GM18858 (cell line): ENCODE results near the gene IHH.

ENCODE experiments used
- ATAC-seq: cut with Tn5 transposase; IDR thresholded peaks from one replicate; pipeline ENCODE4 v1.9.1; 2021; ENCODE audit not compliant: unreplicated experiment

Gene IHH

DNA sequence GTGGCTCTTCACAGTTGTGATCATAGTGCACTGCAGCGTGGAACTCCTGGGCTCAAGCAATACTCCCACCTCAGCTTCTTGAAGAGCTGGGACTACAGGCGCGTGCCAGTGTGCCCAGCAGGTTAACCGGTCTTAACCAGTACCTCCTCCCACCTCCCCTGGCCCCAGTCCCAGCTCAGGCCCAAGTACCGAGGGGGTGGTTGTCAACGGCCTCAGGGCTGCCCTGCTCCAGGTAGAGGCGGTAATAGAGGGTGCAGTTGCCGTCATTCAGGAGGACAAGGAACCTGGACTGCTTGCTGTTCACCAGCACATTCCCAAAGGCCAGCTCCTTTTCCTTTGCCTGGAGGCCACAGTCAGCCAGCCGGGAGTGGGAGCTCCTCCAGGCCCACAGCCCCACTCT, 39.1 kb downstream of the IHH start:
- ATAC-seq, result no peak

DNA sequence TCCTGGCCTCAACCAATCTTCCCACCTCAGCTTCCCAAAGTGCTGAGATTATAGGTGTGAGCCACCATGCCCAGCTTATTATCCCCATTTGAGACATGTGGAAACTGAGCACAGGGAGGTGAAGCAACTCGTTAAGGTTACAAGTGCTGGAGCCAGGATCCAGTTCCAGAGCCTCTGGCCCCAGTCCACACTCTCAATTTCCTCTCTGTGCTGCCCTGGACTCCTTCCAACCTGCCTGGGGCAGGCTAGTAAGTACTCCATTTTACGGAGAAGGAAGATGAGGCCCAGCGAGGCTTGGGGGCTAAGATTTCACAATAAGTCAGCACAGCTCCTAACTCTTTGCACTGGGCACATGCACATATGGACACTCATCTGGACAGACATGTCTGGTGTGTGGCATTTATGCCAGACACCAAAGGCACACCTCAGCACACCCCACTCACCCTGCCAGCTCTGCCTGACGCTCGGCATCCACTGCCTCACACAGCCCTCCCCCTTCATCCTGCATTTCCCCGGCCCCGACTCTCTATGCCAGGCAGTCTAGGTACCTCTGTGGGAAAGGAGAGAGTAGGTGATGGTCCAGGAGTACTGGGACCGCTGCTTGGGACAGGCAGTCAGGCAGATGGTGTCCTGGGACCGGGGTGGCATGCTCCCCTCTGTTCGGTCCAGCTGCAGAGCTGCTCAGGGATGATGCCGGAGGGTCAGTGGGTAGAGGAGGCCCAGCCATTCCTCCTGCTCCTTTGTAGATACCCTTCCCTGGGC, 39.9 kb downstream of the IHH start:
- no peak for ATAC-seq

DNA sequence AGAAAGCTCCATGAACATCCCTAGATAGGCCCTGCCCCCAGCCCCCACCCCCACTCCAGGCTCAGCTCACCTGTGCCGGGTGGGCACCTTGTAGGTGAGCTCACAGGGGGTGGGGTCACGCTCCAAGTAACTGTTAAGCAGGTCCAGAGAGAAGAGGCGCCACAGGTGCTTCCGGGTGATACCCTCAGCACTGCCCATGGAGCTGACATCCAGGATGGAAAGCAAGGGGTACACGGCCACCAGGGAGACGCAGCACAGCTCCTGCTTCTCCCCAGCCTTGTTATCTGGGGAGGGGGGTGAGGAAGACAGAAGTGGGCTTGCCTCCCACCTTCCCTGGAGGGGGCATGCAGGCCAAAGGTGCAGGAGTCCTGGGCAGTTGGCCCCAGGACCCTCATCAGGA, 41.3 kb downstream of the IHH start:
- ATAC-seq, result no peak

DNA sequence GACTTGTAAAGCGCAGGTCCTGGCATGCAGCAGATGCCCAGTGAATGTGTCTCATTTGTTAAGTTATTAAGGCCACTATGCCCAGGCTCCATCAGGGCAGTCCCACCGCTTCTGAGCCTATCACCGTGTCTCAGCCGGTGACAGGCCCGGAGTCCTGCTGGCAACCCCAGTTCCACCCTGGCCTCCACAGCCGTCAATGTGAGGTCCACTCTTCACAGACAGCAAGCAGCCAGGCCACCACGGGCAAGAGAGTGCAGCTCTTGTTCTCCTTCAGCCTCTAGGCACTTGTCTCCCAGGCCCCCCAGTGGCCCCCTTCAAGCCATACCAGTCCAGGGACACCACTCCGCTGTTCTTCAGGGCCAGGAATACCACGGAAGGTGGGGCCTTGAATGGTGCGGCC, 42.0 kb downstream of the IHH start:
- ATAC-seq, result no peak

DNA sequence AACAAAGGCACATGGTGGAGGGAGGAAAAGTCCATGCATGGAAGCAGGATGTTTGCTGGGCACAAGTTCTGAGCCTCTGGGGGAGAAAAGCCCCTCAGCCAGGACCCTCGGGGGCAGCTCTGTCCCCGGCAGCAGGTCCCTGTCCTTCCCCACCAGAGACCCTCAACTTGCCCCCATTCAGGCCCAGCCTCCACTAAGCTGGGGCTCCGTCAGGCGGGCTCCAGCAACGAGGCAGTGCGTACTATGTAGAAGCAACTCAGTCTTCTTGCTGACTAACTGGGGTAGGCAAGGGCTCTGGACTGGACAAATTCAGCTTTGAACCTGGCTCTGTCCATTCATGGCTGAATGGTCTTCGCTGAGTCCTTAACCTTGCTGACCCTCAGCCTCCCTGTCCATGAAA, 42.4 kb downstream of the IHH start:
- no peak for ATAC-seq

DNA sequence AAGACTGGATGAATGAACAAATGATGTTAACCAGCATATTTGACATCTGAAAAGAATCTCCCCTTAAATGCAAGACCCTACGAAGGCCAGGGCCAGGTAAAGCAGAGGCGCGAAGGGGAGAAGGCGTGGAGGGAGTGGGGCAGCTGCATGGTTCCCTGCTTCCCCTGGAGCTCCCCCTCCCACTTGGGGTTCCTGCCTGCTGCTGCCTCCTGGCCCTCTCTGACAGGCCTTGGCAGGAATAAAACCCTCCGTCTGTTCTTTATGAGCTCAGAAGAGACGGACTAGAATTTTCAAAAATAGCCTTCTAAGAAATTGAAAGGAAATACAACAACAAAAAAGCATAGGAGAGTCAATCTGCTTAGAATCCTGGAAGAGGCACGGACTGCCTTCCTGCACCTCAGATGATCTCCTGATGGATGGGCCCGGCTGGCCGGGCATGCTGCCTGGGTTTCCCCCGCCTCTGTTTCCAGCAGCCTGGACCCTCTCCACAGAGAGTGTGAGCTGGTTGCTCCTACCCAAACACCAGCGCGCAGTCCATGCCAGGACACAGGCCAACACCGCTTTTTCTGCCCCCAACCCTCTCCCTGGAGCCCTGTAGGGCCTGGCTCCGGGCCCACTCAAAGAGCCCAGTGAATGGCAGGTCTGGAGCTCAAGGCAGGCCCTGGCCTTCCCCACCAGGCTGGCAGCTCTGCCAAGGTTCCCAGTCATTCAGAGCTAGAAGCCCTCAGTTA, 43.4 kb downstream of the IHH start:
- ATAC-seq, result no peak

DNA sequence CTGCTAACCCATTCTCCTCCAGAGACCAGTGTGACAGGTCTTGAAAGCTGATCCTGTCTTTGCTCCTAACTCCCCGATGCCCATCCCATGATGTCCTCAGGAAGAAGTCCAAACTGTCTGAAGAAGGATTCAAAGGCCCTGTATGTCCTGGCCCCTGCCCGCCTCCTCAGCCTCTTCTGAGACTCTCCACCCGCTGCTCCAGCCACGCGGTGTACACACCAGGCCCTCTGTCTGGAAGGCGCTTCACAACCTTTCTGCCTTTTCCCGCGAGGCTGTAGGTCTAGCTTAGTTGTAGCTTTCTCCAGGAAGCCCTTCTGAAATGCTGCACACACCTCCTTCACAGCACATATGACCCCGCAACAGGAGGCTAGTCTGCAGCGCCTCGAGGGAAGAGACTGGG, 44.0 kb downstream of the IHH start:
- no peak for ATAC-seq

DNA sequence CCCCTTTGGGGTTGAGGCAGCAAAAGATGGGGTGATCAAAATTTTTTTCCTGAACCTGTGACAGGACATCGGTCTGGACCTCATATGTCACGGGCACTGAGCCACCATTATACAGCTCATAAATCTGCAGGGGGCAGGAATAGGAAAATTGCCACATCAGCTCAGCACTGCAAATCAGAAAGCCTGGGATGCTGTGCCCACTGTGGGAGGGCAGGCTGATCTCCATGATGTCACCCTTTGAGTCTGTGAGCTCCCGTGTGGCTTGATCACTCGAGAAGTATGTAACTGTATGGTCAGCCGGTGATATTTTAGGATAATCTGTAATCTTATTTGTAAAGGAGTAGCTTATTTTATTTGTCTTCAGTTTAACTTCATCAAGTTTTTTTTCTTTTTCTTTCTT, 49.8 kb downstream of the IHH start:
- ATAC-seq, result no peak

DNA sequence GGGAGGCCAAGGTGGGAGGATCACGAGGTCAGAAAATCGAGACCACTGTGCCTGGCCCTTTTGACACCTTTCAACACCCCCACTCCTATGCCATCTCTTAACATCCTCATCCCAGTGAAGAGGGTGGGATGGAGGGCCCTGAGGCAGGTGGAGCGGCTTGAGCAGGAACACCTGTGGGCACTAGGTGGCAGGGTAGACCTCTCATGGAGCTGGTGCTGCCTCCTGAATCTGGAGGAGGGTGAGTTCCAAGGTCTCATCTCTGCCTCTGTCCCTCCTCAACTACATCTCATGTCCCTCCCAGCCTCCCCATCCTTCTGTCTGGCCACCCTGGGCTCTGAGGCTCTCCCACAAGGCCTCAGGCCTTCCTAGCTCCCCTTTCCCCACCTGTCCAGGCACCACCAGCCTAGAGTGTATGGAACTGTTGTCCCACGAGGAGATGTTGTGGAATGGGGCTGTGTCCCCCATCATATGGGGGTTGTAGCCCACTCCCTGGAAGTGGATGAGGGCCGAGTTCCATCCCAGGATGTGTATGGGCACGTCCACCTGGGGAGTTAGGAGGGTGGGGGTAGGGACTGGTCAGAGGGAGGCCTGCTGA, 50.5 kb downstream of the IHH start:
- no peak for ATAC-seq

DNA sequence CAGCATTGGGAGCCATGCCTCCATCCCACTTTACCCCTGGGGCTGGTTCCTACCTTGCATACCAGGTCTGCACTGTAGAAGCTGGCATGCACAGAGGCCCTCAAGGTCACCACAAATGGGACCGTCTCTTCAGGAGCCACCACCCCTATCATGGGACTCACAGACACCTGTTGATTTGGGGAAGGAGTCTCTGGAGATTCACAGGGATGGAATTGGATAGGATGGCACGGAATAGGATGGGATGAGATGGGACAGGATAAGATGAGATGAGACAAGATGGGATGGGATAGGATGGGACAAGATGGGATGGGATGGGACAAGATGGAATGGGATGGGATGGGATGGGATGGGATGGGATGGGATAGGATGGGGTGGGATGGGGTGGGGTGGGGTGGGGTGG, 51.4 kb downstream of the IHH start:
- ATAC-seq, result no peak
